Hematopoietic multipotent progenitor cell treated with erythropoietin and hydrocortisone succinate and interleukin-3 and kit ligand, for 8 days (in vitro differentiated cells): ENCODE measurements around the gene ANXA8.
"Not testable (repeated sequence)": the region's sequence is repeated elsewhere in the genome, so short reads cannot be mapped to it uniquely, and the experiment has no call there.

Source experiments
- DNase-seq: peaks from one replicate; pipeline ENCODE4 v3.0.0-alpha.2; 2015

ANXA8 gene

GRCh38 chr10:47483923-47484322, at the start of gene ANXA8:
Gene ANXA8, minus strand, starts transcription at chr10:47484115. Its CDS starts 182 bp downstream, at chr10:47483933.
- DNase-seq = not testable (repeated sequence)

GRCh38 chr10:47523475-47523874, 39.6 kb upstream of the ANXA8 start, which contains the start of gene AGAP9:
Gene AGAP9, minus strand, starts transcription at chr10:47523638. Its CDS starts 112 bp downstream, at chr10:47523526.
- DNase-seq = not testable (repeated sequence)

GRCh38 chr10:47502313-47502712, 18.4 kb upstream of the ANXA8 start:
- not testable (repeated sequence) for DNase-seq

DNA sequence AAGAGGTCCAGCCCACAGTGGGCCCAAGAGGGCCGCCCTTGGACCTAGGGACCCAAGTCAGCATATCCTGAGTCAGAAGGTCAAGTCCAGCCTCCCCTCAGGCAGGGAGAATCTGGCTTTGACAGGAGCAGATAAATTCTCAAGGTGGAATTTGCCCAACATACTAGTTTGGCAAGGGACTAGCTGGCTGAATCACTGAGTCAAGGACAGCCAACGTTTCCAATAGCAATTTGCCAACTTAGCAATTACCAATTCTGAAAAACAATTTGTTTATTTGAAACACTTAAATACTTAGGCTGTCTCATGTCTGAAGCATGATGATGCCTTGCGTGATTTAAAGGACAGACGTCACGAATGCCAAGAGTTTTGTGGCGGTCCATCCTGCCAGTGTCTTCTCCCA, 10.3 kb upstream of the ANXA8 start:
- not testable (repeated sequence) for DNase-seq

GRCh38 chr10:47491600-47491999, 7.7 kb upstream of the ANXA8 start, which contains the start of gene FAM25G:
Gene FAM25G, minus strand, starts transcription at chr10:47491700. Its CDS starts 26 bp downstream, at chr10:47491674.
- DNase-seq = not testable (repeated sequence)

- not testable (repeated sequence) for DNase-seq
Observed at GRCh38 chr10:47489630-47490029, 5.7 kb upstream of the ANXA8 start.

GRCh38 chr10:47485943-47486342, 2.0 kb upstream of the ANXA8 start:
- peak; percentile 53 for DNase-seq

GRCh38 chr10:47484786-47485185, 871 bp upstream of the ANXA8 start:
- DNase-seq = not testable (repeated sequence)

- DNase-seq = not testable (repeated sequence)
Observed at GRCh38 chr10:47482367-47482766, 1.5 kb downstream of the ANXA8 start.

DNA sequence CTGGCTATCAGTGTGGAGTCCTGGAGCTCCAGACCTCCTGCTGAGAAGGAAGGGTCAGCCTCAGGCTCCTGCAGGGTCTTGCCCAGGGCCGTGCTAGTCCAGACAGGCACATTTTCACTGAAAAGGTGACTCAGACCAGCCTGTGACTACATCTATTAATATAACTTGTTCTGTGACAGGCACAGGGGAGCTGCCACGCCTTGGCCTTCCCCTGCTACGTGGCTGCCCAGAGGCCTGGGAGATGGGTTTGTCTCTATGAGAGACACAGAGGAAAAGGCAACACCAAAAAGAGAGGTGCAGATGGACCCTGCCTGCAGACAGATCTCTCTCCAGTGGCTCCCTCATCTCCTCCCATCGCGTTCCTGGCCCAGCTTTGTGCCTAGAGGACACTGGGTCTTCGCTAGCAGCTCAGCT, 2.1 kb downstream of the ANXA8 start:
- DNase-seq = not testable (repeated sequence)

GRCh38 chr10:47481182-47481766, 2.6 kb downstream of the ANXA8 start:
- DNase-seq = not testable (repeated sequence)

DNA sequence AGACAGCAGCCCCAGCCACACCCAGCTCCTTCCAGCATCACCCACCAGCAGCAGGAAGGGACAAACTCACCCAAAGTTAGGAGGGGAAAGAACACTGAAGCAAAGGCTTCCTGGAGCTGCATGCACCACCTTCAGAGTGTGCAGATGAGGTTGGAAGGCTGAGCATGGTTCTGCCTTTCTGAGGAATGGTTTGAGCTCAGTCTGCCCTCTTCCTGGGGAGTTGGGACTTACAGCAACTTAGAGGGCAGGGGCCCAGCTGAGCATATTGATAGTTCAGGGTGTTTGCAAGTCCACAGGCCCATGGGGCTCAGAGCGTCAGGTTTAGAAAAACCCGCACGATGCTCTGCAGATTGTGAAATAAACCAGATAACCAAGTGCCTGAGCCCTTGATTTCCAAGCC, 3.8 kb downstream of the ANXA8 start:
- not testable (repeated sequence) for DNase-seq

DNA sequence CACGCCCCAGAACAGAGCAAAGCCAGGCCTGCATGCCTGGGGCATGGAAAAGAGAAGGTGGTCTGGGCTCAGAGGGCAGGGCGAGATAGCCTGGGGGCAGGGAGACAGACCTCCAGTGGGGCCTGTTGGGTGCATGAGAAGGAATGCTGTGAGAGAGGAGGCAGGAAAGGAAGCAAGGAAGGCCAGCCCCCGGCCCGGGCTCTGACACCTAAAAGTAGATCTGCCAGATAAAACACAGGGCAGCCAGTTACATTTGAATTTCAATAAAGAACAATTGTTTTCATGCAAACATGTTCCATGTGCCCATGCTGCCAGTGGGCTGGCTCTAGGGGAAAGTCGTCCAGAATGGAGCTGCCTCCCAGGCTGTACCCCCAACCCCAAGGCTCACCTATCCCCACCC, 5.8 kb downstream of the ANXA8 start:
- not testable (repeated sequence) for DNase-seq

- DNase-seq = not testable (repeated sequence)
Observed at GRCh38 chr10:47477078-47477477, 6.8 kb downstream of the ANXA8 start.

- DNase-seq = not testable (repeated sequence)
Observed at GRCh38 chr10:47475101-47475500, 8.8 kb downstream of the ANXA8 start.

- not testable (repeated sequence) for DNase-seq
Observed at GRCh38 chr10:47473516-47473915, 10.4 kb downstream of the ANXA8 start.

GRCh38 chr10:47472647-47473046, 11.3 kb downstream of the ANXA8 start:
- not testable (repeated sequence) for DNase-seq

- not testable (repeated sequence) for DNase-seq
Observed at GRCh38 chr10:47472072-47472471, 11.8 kb downstream of the ANXA8 start.

DNA sequence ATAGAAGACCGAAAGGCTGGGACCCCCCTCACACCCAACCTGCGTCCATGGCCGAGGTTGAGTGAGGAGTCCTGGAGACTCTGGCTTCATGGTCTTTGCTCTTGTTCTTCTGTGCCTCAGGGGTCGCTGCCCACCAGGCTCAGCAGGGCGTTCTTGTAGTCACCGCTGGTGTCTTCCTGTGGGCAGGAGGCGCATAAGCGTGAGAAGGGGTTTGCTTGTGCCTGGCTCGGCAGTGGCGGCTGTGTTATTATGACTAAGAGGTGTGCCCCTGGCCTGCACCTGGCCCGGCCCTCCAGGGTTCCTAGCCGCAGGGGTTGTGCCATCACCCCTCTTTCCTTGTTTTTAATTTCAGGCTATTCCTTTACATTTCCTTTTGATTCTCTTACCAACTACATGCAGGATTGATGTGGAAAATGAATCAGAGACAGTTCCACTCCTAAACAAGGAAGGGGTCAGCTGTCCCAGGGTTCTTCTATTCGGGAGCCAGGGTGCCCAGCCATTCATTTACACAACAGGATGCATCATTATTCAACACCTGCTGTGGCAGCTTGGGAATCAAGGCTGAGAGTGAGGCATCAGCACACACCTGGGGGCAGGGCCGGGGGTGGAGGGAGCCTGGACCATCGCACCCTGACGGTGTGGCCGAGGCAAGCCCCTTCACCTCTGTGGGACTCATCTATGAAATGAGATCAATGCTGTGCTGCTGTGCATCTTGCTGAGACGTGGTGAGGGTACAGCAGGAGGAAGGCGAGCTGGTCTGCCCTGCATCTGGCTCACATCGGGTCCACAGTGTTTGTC, 15.0 kb downstream of the ANXA8 start:
- not testable (repeated sequence) for DNase-seq

GRCh38 chr10:47467957-47468356, 16.0 kb downstream of the ANXA8 start:
- not testable (repeated sequence) for DNase-seq

DNA sequence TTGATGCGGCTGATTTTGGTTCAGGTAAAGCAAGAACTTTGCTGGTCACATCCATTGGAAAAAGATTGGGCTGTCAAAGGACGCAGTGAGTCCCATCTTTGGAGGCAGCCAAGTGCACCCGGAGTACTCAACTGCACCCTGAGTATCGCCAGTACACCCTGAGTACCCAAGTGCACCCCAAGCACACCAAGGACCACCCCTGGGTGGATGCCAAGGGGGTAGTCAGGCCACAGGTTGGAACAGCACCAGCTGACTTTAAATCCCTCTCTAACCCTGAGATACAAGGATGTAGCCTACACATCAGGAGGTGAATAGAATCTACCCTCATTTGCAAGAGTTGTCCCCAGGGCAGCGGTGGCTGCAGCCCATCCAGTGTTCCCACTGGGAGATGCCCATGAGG, 16.5 kb downstream of the ANXA8 start:
- DNase-seq = not testable (repeated sequence)

- not testable (repeated sequence) for DNase-seq
Observed at GRCh38 chr10:47465216-47465917, 18.5 kb downstream of the ANXA8 start.
